Measurements from ENCODE around the gene LYST.

LYST gene

DNA sequence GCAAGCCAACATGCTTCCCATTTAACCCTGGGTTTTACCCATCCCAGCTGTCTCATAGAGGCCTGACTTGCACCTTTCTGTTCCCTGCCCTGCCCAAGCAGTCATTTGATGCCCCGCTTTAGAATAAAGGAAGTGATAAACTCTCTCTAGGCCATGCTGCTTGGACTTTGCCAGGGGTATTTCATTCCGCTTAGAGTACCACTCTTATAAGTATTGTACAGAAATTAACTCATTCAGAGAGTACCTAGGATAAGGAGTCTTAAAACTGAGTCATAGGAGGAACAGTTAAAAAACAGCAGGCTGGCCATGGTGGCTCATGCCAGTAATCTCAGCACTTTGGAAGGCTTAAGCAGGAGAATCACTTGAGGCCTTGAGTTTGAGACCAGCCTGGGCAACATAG lies 21.0 kb upstream of the LYST start:
- no peak for DNase-seq

- no peak for DNase-seq
Observed at GRCh38 chr1:235885655-235886262, 19.1 kb upstream of the LYST start.

DNA sequence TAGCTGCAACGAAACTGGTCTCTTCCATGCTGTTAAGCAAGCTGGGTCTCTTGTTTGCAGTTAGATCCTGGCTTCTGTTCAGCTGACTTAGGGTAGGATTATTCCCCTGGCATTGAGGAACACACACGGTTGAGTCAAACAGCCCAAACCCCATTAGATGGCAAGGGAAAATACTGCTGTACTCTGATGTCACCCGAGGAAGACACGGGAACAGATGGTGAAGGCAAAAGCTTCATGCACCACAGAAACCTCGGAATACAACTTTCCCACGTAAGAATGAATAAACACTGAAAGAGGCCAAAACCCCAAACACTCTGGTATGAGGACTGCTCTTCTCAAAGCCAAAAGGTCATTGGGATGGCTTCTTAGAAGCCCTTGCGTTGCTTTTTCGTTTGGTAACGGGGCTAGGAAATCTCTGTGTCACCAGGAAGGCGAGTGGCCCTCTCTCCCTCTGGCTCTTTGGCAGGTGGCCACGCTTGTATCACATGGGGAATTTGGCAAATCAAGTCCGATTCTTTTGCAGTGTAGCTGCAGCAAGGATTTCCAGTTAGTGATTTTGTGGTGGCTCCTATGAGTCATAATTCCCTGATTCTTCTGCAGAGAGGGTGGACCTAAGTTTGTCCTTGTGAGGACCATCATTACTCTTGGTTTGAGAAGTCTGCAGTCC lies 16.7 kb upstream of the LYST start:
- no peak for DNase-seq

GRCh38 chr1:235882816-235883215 lies 16.1 kb upstream of the LYST start:
- no peak for DNase-seq

DNA sequence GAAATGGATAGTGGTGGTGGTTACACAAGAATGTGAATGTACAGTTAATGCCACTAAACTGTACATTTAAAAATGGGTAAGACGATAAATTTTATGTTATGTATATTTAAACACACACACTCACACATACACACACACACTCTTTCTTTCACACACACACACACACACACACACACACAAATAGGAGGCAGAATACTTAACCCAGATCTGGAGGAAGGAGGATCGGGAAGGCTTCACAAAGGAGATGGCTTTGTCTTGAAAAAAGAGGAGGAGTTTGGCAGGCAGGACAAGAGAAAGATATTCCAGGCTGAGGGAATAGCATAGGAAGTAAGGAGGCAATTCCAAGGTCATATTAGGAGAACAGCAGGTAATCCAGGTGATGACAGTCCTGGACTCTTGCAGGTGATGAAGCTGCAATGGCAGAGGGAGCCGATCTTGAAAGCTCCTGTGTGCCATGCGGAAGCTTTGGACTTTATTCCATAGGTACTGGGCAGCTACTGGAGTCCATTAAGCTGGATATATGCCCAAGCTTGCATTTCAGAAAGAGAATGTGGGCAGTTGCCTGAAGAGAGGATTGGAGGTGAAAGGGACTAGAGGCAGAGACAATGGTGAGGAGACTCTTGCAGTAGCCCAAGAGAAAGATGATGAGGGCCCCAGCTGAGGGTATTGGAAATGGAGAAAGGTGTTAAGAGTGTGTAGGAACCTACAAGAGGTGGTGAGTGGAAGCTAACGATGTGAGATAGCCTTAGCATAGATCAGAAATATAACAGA lies 15.4 kb upstream of the LYST start:
- no peak for DNase-seq

DNA sequence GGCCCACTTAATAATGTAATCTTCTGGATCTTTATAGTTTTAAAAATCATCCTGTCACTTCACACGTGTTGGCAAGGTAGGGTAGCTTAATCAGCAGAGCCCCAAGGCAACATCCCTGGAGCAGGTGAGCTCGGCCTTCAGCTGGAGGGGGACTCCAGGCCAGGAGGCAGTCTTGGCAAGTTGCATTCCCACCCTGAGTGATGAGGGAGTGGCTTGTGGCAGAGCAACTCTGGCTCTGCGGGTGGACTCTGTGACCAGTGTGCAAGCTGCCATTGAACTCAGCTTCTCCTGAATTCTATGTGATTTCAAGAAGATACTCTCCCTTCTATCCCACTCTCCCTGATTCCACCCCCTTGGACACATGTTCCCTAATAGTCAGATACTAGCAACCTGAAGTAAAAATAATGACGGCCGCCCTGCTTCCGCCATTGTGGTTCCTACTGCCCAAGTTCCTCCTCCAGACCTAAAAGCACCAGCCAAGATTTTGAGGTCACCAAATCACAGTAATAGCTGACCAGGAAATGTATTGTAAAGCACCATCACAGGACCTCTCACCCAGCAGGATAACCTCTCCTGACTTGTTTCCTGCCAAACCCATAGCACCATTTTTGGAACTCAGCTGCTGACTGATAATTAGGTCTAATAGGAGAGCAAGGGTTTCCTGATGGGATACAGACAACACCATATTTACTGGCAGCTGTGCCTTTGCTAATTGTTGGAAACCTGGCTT lies 11.5 kb upstream of the LYST start:
- no peak for DNase-seq

DNA sequence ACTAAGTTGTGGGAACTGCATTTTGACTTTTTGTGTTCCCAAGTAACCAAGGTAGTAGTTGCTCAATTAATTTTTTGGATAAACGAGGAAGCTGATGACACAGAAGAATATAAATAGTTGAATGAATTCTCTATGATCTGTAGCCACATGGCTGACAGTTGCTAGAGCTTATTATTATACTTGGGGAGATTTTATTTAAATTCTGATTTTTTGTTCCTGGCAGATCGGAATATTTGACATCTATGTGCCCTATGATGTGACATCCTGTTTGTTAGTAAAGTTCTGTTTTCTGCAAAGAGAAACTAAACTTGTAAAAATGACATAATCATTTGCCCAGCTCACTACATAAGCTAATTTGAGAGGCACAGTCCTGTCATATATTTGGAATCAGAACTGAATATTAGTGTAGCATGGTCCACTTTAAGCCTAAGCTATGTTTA lies 9.7 kb upstream of the LYST start:
- no peak for DNase-seq

DNA sequence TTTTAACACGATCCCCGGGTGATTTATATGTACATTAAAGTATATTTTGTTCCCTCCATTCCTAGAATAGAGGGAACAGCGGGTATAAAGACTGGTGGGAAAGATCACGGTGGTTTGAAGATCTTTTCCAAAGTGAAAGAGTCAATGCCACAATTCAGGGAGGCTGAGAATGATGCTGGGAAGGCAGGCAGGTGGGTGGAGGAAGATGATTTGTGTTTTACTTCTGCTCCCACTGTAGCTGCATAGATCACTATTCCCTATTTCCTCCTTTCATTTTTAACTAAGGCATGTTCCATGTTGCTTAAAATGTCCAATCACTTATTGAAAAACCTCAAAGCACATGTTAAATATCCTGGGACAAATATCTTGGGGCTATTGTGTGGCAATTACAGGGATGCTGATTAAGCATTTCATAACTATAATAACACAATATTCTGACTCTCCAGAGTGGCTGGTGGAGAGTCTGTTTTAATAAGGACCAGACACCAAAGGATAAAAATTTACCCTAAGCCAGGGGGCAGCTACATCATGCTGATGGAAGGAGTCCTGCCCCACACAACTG lies 8.4 kb upstream of the LYST start:
- DNase-seq = no peak

DNA sequence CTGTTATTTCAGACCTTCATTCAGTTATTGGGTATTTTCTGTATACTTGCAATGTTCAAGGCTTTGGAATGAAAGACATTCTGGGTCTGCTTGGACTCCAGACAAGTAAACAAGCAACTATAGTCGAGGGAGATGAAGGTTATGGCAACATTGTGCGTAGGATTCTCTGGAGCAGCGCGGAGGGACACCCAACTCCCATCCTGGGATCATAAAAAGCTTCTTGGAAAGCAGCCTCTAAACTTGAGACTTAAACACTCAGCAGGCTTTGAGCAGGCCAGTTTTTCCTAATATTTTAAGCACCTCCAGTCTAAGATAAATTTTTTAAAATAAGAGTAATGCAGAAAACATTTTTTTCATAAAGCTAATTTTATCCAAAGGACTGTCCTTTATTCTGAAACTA lies 7.6 kb upstream of the LYST start:
- DNase-seq = no peak

DNA sequence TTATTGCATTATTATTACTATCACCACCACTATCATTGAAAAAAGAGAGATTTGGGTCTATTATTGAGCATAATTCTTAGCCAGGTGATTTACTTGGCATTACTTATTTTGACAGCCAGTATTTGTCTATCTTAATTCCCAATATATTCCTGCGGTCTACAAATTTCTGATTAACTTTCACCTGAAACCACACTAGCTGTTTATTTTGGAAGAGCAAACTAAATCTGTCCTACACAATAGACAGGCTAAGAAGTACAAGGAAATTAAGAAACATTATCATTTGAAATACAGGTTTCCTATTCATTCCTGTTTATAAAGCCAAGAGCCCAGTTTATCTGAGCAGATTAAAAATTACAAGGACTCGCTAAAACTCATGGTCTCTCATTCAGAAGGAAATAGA lies 6.9 kb upstream of the LYST start:
- DNase-seq = no peak

GRCh38 chr1:235873045-235873444 lies 6.3 kb upstream of the LYST start:
- no peak for DNase-seq

GRCh38 chr1:235872270-235872669 lies 5.6 kb upstream of the LYST start:
- no peak for DNase-seq

- no peak for DNase-seq
Observed at GRCh38 chr1:235867903-235868469, 1.3 kb upstream of the LYST start.

DNA sequence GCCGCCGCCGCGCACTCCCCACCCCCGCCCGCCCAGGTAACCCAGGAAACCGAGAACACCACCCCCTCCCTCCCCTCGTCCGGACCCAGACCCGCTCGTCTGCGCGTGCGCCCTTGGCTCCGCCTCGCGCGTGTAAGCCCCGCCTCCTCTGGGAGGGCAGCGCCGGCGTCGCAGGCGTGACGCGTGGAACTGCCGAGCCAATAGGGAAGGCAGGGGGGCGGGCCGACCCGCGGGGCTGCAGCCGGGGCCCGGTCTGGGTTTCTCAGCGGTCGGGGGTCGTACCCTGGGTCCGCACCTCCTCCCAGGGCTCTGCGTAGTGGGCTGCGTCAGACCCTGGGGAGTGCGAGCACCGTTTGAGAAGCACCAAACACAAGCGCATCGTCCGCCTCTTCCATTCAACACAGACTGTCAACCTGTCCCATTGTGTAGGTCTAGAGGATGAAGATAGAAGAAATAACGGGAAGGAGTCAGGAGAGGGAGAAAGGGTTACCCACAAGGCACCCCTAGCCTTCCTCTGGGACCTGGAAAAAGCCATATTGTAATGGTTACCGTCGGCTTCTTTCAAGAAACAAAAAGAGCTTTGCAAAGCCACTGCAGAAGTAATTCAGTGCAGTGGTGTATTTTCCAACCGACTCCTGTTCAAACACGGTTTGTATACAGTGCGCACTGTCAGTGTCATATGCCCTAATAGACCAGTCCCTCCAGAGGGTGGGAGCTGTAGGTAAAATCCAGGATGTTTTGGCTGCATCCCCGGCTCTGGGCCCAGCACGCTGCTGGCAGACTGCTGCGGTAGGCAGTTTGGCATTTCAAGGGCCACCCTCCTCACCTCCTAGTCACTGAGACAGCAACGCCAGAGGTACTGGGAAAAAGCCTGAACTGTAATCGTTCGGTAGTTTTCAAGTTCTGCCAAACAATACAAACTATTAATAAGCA lies 473 bp upstream of the LYST start:
- DNase-seq = peak; percentile 65 to 81

GRCh38 chr1:235865565-235866204 lies 1.0 kb downstream of the LYST start:
- no peak for DNase-seq

GRCh38 chr1:235864931-235865525 lies 1.7 kb downstream of the LYST start:
- DNase-seq = no peak

DNA sequence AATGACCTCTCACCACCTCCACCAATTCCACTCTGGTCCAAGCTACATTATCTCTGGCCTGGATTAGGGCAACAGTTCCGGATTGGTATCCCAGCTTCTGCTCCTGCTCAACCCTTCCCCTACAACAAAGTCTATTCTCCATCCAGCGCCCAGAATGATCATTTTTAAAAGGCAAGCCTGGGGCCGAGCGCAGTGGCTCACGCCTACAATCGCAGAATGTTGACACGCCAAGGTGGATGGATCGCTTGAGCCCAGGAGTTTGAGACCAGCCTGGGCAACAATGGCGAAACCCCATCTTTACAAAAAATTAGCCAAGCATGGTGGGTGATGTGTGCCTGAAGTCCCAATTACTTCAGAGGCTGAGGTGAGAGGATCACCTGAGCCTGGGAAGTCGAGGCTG lies 2.2 kb downstream of the LYST start:
- DNase-seq = no peak

DNA sequence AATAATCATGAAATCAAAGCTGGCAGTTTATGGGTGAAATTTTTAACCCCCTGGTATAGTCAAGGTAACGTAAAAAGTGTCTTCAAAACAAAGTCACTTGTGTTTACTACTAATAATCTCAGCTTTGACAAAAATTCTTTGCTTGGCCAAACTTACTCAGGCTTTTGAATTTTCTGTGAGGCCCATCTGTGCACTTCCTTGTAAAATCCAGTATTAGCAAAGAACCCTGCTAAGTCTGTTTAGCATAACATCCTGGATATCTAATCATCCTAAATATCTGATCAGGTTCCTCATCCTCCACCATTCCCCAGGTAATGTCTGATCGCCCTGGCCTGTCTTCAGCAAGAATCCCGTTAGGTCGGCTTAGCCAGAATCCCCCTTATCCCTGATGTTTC lies 3.0 kb downstream of the LYST start:
- no peak for DNase-seq

- DNase-seq = no peak
Observed at GRCh38 chr1:235861857-235862256, 4.8 kb downstream of the LYST start.

DNA sequence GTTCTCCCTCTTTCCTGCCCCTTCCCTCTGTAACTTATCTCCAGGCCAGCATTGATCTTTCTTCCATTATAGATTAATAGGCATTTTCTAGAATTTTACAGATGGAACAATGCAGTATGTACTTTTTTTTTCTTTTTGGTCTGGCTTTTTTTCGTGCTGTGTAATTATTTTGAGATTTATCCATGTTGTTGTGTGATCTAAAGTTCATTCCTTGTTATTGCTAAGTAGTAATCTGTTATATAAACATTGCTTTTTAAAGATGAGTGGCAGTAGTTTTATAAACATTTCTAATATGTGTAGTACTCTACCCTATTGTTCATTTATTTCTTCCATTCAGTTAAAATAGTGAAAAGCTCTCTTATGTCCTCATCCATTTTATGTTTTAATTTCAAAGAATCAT lies 5.9 kb downstream of the LYST start:
- DNase-seq = no peak

GRCh38 chr1:235859789-235860188 lies 6.9 kb downstream of the LYST start:
- DNase-seq = no peak

Measured in NCI-H187 (cell line).